CD14-positive monocyte (primary cell): ENCODE results near the gene FGD4. TPM values are rescaled to one million over a fixed set of nuclear protein-coding genes. Genes with fewer than 3 reads are reported as not detected.

Source experiments
- DNase-seq, 3 donors: peaks; one replicate each; pipeline ENCODE4 v3.0.0-alpha.2; 2011 to 2022
- H2AFZ ChIP-seq: 2 replicates; pipeline ENCODE4 v1.6.0; 2012; ENCODE audit warnings: mild to moderate bottlenecking, low read depth, low read length, inconsistent platforms; ENCODE audit not compliant: insufficient read depth, poor library complexity, severe bottlenecking
- H3K27ac ChIP-seq, 2 donors: 1 replicate in 1 of 2; 2 replicates in 1 of 2; pipeline ENCODE4 v1.5.1; 2012 to 2013; ENCODE audit warnings: low read length in 2 of 2, control low read depth in 1 of 2, inconsistent platforms in 1 of 2, low read depth in 1 of 2, mild to moderate bottlenecking in 1 of 2
- H3K27me3 ChIP-seq, 2 donors: one replicate each; pipeline versions ENCODE4 v1.6.0 to v1.6.1; 2011 to 2013; ENCODE audit warnings: low read length in 2 of 2; ENCODE audit not compliant: control insufficient read depth in 2 of 2, insufficient read depth in 2 of 2
- H3K36me3 ChIP-seq, 2 donors: replicated peaks in 1 of 2; 1 replicate in 1 of 2; 2 replicates in 1 of 2; pipeline versions ENCODE4 v1.5.1 to v1.6.1; 2012 to 2013; ENCODE audit warnings: low read length in 2 of 2, control low read depth in 1 of 2, inconsistent platforms in 1 of 2, mild to moderate bottlenecking in 1 of 2; ENCODE audit not compliant: insufficient read depth in 2 of 2, control insufficient read depth in 1 of 2
- H3K4me1 ChIP-seq, 2 donors: 1 replicate in 1 of 2; 2 replicates in 1 of 2; pipeline versions ENCODE4 v1.5.1 to v1.6.1; 2012 to 2013; ENCODE audit warnings: low read length in 2 of 2, control low read depth in 1 of 2, inconsistent platforms in 1 of 2, mild to moderate bottlenecking in 1 of 2, moderate library complexity in 1 of 2; ENCODE audit not compliant: insufficient read depth in 2 of 2, control insufficient read depth in 1 of 2
- H3K4me2 ChIP-seq: replicated peaks from 2 replicates; pipeline ENCODE3; 2012; ENCODE audit warnings: low read length, moderate library complexity, mild to moderate bottlenecking; ENCODE audit not compliant: poor library complexity, severe bottlenecking; ENCODE audit errors: extremely low read depth
- H3K4me3 ChIP-seq, 3 experiments: fragments of 200-600 bp in 1 of 3; sonication (generic) in 1 of 3; replicated peaks in 1 of 3; 1 replicate in 2 of 3; 2 replicates in 1 of 3; pipeline ENCODE4 v1.5.1; 2011 to 2013; ENCODE audit warnings: low read length in 3 of 3, mild to moderate bottlenecking in 3 of 3, control low read depth in 2 of 3, low read depth in 2 of 3, inconsistent platforms in 1 of 3, moderate library complexity in 1 of 3
- H3K79me2 ChIP-seq: 2 replicates; pipeline ENCODE4 v1.6.0; 2012; ENCODE audit warnings: mild to moderate bottlenecking, control low read depth, inconsistent platforms, low read length, moderate library complexity; ENCODE audit not compliant: insufficient read depth
- H3K9ac ChIP-seq: 2 replicates; pipeline ENCODE4 v1.6.0; 2017; ENCODE audit warnings: low read length, mild to moderate bottlenecking; ENCODE audit not compliant: insufficient read depth, poor library complexity, severe bottlenecking
- H3K9me3 ChIP-seq, 2 donors: replicated peaks in 1 of 2; 1 replicate in 1 of 2; 2 replicates in 1 of 2; pipeline versions ENCODE4 v1.5.1 to v1.6.1; 2012 to 2013; ENCODE audit warnings: low read length in 2 of 2, control low read depth in 1 of 2; ENCODE audit not compliant: control insufficient read depth in 1 of 2, insufficient read depth in 1 of 2
- H4K20me1 ChIP-seq: 2 replicates; pipeline ENCODE4 v1.6.0; 2012; ENCODE audit warnings: mild to moderate bottlenecking, low read length, control low read depth, moderate library complexity; ENCODE audit not compliant: insufficient read depth
- H3K27ac Mint-ChIP-seq, 7 donors: one replicate each; pipeline ENCODE4 v1.8.0; 2020; ENCODE audit warnings: mild to moderate bottlenecking in 7 of 7, mixed read lengths in 7 of 7, moderate library complexity in 6 of 7, inconsistent platforms in 2 of 7
- H3K27me3 Mint-ChIP-seq, 3 donors: one replicate each; pipeline ENCODE4 v1.8.0; 2021 to 2022; ENCODE audit warnings: low read depth in 3 of 3, mild to moderate bottlenecking in 3 of 3, mixed read lengths in 3 of 3, moderate library complexity in 3 of 3, inconsistent platforms in 1 of 3
- H3K36me3 Mint-ChIP-seq, 2 donors: one replicate each; pipeline ENCODE4 v1.8.0; 2020; ENCODE audit warnings: mixed read lengths in 2 of 2, inconsistent platforms in 1 of 2, mild to moderate bottlenecking in 1 of 2
- H3K4me1 Mint-ChIP-seq: one replicate; pipeline ENCODE4 v1.8.0; 2020; ENCODE audit warnings: mild to moderate bottlenecking, mixed read lengths
- H3K4me3 Mint-ChIP-seq, 2 donors: one replicate each; pipeline ENCODE4 v1.8.0; 2020; ENCODE audit warnings: mild to moderate bottlenecking in 2 of 2, mixed read lengths in 2 of 2, moderate library complexity in 1 of 2
- H3K9me3 Mint-ChIP-seq, 7 donors: one replicate each; pipeline ENCODE4 v1.8.0; 2020 to 2022; ENCODE audit warnings: mixed read lengths in 7 of 7, mild to moderate bottlenecking in 6 of 7, moderate library complexity in 6 of 7, inconsistent platforms in 2 of 7
- CTCF ChIP-seq: fragments of 200-600 bp; IDR thresholded peaks from one replicate; pipeline ENCODE4 v1.8.0; 2022; ENCODE audit warnings: antibody characterized with exemption, mild to moderate bottlenecking
- WGBS: methylation state at CpG from one replicate; pipeline ENCODE4 v1.1.5; 2013; ENCODE audit warnings: missing lambda C conversion rate; ENCODE audit not compliant: insufficient coverage; 5-methylcytosine and 5-hydroxymethylcytosine counted together
- intact Hi-C, 2 donors: fragments of 100-400 bp; cut with micrococcal nuclease; formaldehyde crosslinking; loops; one replicate each; pipeline versions ENCODE4 v1.15.0 to v1.15.1; 2023
- polyA plus RNA-seq, 3 donors: library from polyadenylated mRNA; depleted of rRNA in 1 of 3; unstranded in 2 of 3; stranded (reverse) in 1 of 3; fragments of 300-500 nt in 2 of 3; fragments of >200 nt in 1 of 3; fragmentation: Illumina TruSeq in 2 of 3; gene quantifications; 1 replicate in 2 of 3; 2 replicates in 1 of 3; pipeline ENCODE4 v1.2.3, GENCODE V29; 2012 to 2021

The FGD4 gene
- polyA plus RNA-seq, 3 donors: 5.3 to 34.4 (median 6.0) TPM

DNA sequence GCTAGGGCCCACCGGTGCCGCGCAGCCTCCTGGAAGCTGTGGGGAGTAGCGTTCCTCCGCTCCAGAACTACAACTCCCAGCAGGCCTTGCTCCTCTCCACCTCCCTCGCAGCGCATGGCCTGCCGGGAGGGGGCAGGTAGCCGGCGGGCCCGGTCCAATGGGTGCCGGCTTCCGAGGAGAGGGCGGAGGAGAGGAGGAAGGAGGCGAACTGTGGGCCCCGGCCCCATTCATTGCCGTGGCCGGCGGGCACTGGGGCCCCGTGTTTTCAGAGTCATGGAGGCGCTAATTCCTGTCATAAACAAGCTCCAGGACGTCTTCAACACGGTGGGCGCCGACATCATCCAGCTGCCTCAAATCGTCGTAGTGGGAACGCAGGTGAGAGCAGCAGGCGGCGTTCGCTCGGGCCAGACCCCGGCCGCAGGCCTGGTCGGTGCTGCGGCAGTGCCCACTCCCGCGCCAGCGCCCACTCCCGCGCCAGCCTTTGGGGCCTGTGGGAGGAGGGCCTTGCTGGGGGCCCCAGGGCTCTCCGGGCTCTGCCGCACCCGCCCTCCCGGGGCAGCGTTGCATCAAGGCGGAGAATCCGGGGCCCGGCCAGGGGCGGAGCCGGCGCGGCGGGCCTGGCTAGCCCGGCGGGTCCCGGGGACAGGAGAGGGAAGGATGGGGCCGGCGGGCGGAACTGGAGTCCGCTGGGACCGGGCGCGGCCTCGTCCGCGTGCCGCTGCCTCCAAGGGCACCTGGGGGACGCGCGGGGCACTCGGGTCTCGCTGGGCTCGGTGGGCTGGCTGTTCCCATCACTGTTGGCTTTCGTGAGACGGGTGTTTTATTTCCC is 279.9 kb downstream of the FGD4 start, which contains the start of gene DNM1L:
Gene DNM1L, plus strand, starts transcription at position 211 of the 829 bp plus-strand sequence. Its CDS starts 63 bp downstream, at position 274.
- peak within 1 kb of the TSS; percentile 88 to 93 for H3K27ac ChIP-seq
- peaks cover 5% of the 10 kb centered on the region in 2 donors for H3K36me3 ChIP-seq
- peaks cover 31 to 34% of the 10 kb centered on the region in 2 donors for H3K4me1 ChIP-seq
- H3K27me3 ChIP-seq: no peaks in the 10 kb centered on the region
- TF ChIP-seq CTCF: no peak
- H3K79me2 ChIP-seq: peaks cover 47% of the 10 kb centered on the region
- peak within 1 kb of the TSS; percentile 90 for H3K4me2 ChIP-seq
- Mint-ChIP-seq H3K9me3 (peaks cover 0 to under 1% (median 0%) of the 10 kb centered on the region in 7 donors), H3K27me3 (peaks cover 0 to 1% (median 0%) of the 10 kb centered on the region in 3 donors), H3K4me1 (peaks cover 35% of the 10 kb centered on the region), H3K4me3 (peak within 1 kb of the TSS; percentile 85 to 91), H3K27ac (peak within 1 kb of the TSS; percentile 85 to 94 (median 92)), H3K36me3 (peaks cover 5 to 7% of the 10 kb centered on the region in 2 donors)
- H3K4me3 ChIP-seq: peak within 1 kb of the TSS; percentile 80 to 86 (median 83)
- no peaks in the 10 kb centered on the region for H3K9me3 ChIP-seq
- no peaks in the 10 kb centered on the region for H4K20me1 ChIP-seq
- WGBS: 0% methylated on average over 68 of the region's 76 CpGs
- peak; percentile 88 to 90 (median 89) for DNase-seq
- intact Hi-C loops: loop anchor here (10.0 kb wide), 2 partner anchors 225 to 315 kb away; no protein-coding TSS in a partner anchor
- peak within 1 kb of the TSS; percentile 87 for H2AFZ ChIP-seq
- H3K9ac ChIP-seq: peak within 1 kb of the TSS; percentile 83

- peak overlapping the region; percentile 90 for H3K4me2 ChIP-seq
- WGBS: 1% methylated on average over 10 of the region's 14 CpGs
- peaks cover 25 to 28% of the 10 kb centered on the region in 2 donors for H3K4me1 ChIP-seq
- peaks cover 2% of the 10 kb centered on the region for H4K20me1 ChIP-seq
- peaks cover 0 to 1% (median 0%) of the 10 kb centered on the region in 7 donors for H3K9me3 Mint-ChIP-seq
- peak overlapping the region; percentile 85 to 91 for H3K4me3 Mint-ChIP-seq
- H3K27me3 ChIP-seq: no peaks in the 10 kb centered on the region
- peaks cover 10% of the 10 kb centered on the region in 2 donors for H3K36me3 ChIP-seq
- no peak for DNase-seq
- peak overlapping the region; percentile 83 for H3K9ac ChIP-seq
- peaks cover 5 to 12% of the 10 kb centered on the region in 2 donors for H3K36me3 Mint-ChIP-seq
- H3K27me3 Mint-ChIP-seq: peaks cover 0 to 1% (median 0%) of the 10 kb centered on the region in 3 donors
- no peak for TF ChIP-seq CTCF
- peak overlapping the region; percentile 85 to 93 (median 92) for H3K27ac Mint-ChIP-seq
- H3K79me2 ChIP-seq: peaks cover 53% of the 10 kb centered on the region
- peak overlapping the region; percentile 87 for H2AFZ ChIP-seq
- H3K4me1 Mint-ChIP-seq: peaks cover 30% of the 10 kb centered on the region
- no peaks in the 10 kb centered on the region for H3K9me3 ChIP-seq
- peak overlapping the region; percentile 88 to 93 for H3K27ac ChIP-seq
- intact Hi-C loops: loop anchor here (10.0 kb wide), 3 partner anchors 225 to 1025 kb away; partner anchors contain the start of gene ETFBKMT (in 1 of the 2)
- peak overlapping the region; percentile 80 to 86 (median 83) for H3K4me3 ChIP-seq
Observed at GRCh38 chr12:32679920-32680237, 280.5 kb downstream of the FGD4 start.
